COLO829 (cell line): Measurements from ENCODE around the gene GMPR2.
A peak's percentile ranks its signal among the peaks of the same experiment; 100 is the strongest.

ENCODE experiments used
- DNase-seq: peaks from one replicate; pipeline ENCODE4 v3.0.0; 2012; ENCODE audit warnings: low spot score

Gene GMPR2

GRCh38 chr14:24268225-24268624 is 35.5 kb downstream of the GMPR2 start:
- DNase-seq, result no peak

- DNase-seq, result no peak
Observed at GRCh38 chr14:24269368-24269767, 36.6 kb downstream of the GMPR2 start.

- no peak for DNase-seq
Observed at GRCh38 chr14:24269910-24270536, 37.3 kb downstream of the GMPR2 start.

- no peak for DNase-seq
Observed at GRCh38 chr14:24270537-24271133, 37.9 kb downstream of the GMPR2 start.

- peak; percentile 92 for DNase-seq
Observed at GRCh38 chr14:24271134-24271833, 38.6 kb downstream of the GMPR2 start, which contains the start of gene RABGGTA. Gene RABGGTA (minus strand): TSS chr14:24271597. CDS start chr14:24271115, 482 bp downstream.

- no peak for DNase-seq
Observed at GRCh38 chr14:24271834-24272263, 39.1 kb downstream of the GMPR2 start.

GRCh38 chr14:24272467-24272866 is 39.7 kb downstream of the GMPR2 start:
- no peak for DNase-seq

- no peak for DNase-seq
Observed at GRCh38 chr14:24273422-24273998, 40.8 kb downstream of the GMPR2 start.

GRCh38 chr14:24274101-24274543 is 41.4 kb downstream of the GMPR2 start:
- DNase-seq, result no peak

- DNase-seq, result no peak
Observed at GRCh38 chr14:24277071-24277470, 44.3 kb downstream of the GMPR2 start.

- no peak for DNase-seq
Observed at GRCh38 chr14:24277606-24278321, 45.0 kb downstream of the GMPR2 start.

GRCh38 chr14:24278424-24278823 is 45.7 kb downstream of the GMPR2 start:
- DNase-seq, result no peak

GRCh38 chr14:24279301-24280186 is 46.8 kb downstream of the GMPR2 start:
- no peak for DNase-seq

- no peak for DNase-seq
Observed at GRCh38 chr14:24280797-24281460, 48.2 kb downstream of the GMPR2 start.

- DNase-seq, result no peak
Observed at GRCh38 chr14:24281636-24282035, 48.9 kb downstream of the GMPR2 start.

- DNase-seq, result no peak
Observed at GRCh38 chr14:24282736-24283135, 50.0 kb downstream of the GMPR2 start.

GRCh38 chr14:24283796-24284460 is 51.2 kb downstream of the GMPR2 start:
- DNase-seq, result no peak

- DNase-seq, result no peak
Observed at GRCh38 chr14:24284501-24285035, 51.8 kb downstream of the GMPR2 start.

- DNase-seq, result no peak
Observed at GRCh38 chr14:24285351-24285750, 52.6 kb downstream of the GMPR2 start.

- no peak for DNase-seq
Observed at GRCh38 chr14:24286996-24287395, 54.3 kb downstream of the GMPR2 start.
